Epidermal melanocyte (primary cell): ENCODE measurements around the gene CYFIP2.

Experiments
- DNase-seq: peaks from one replicate; pipeline ENCODE4 v3.0.0; 2011; ENCODE audit warnings: low spot score; ENCODE audit not compliant: insufficient read length

The CYFIP2 gene

GRCh38 chr5:157323107-157323706 lies 57.3 kb downstream of the CYFIP2 start:
- no peak for DNase-seq

- DNase-seq = no peak
These were observed 58.3 kb downstream of the CYFIP2 start for GRCh38 chr5:157324237-157324636.

- no peak for DNase-seq
These were observed 60.6 kb downstream of the CYFIP2 start for GRCh38 chr5:157326440-157327005.

- DNase-seq = no peak
These were observed 61.8 kb downstream of the CYFIP2 start for GRCh38 chr5:157327771-157328170.

GRCh38 chr5:157328277-157328912 lies 62.5 kb downstream of the CYFIP2 start:
- DNase-seq = peak; percentile 83

- no peak for DNase-seq
These were observed 65.9 kb downstream of the CYFIP2 start for GRCh38 chr5:157331807-157332206.

- DNase-seq = no peak
These were observed 69.9 kb downstream of the CYFIP2 start for GRCh38 chr5:157335534-157336422.

GRCh38 chr5:157336423-157336744 lies 70.5 kb downstream of the CYFIP2 start:
- no peak for DNase-seq

GRCh38 chr5:157339409-157339808 lies 73.5 kb downstream of the CYFIP2 start:
- DNase-seq = no peak

- no peak for DNase-seq
These were observed 77.0 kb downstream of the CYFIP2 start for GRCh38 chr5:157342822-157343402.

GRCh38 chr5:157343842-157344790 lies 78.2 kb downstream of the CYFIP2 start:
- DNase-seq = no peak

- DNase-seq = no peak
These were observed 79.1 kb downstream of the CYFIP2 start for GRCh38 chr5:157345067-157345466.

- DNase-seq = no peak
These were observed 79.6 kb downstream of the CYFIP2 start for GRCh38 chr5:157345485-157345884.

GRCh38 chr5:157347301-157348048 lies 81.6 kb downstream of the CYFIP2 start:
- no peak for DNase-seq

GRCh38 chr5:157348049-157348400 lies 82.1 kb downstream of the CYFIP2 start:
- DNase-seq = no peak

GRCh38 chr5:157350939-157351801 lies 85.2 kb downstream of the CYFIP2 start:
- DNase-seq = no peak

- no peak for DNase-seq
These were observed 85.8 kb downstream of the CYFIP2 start for GRCh38 chr5:157351802-157352092.

GRCh38 chr5:157352756-157353340 lies 86.9 kb downstream of the CYFIP2 start:
- DNase-seq = no peak

- no peak for DNase-seq
These were observed 88.9 kb downstream of the CYFIP2 start for GRCh38 chr5:157354800-157355199.
